HEK293 (cell line): Measurements from ENCODE around the gene VPS35L.

Source experiments
- CTCF ChIA-PET: fragments of 350-600 bp; formaldehyde crosslinking; extraction: SDS; loops from one replicate; lab custom pipeline; 2021; ENCODE audit warnings: antibody characterized with exemption; lab: Yijun Ruan, JAX
- POLR2A ChIA-PET: fragments of 300-600 bp; formaldehyde crosslinking; extraction: SDS; loops from one replicate; lab custom pipeline; 2020; ENCODE audit warnings: antibody characterized with exemption, inconsistent platforms; lab: Yijun Ruan, JAX
- H3K27ac ChIP-seq: fragments of 200-500 bp; sonication (Bioruptor generic); 2 replicates; pipeline ENCODE4 v1.5.1; 2014; ENCODE audit warnings: low read depth, low read length, control low read depth, inconsistent platforms; ENCODE audit errors: extremely low read depth
- H3K36me3 ChIP-seq, 2 experiments: fragments of 200-500 bp in 1 of 2; sonication (Bioruptor generic) in 1 of 2; 1 replicate in 1 of 2; 2 replicates in 1 of 2; pipeline ENCODE4 v1.5.1; 2014 to 2017; ENCODE audit warnings: inconsistent platforms in 2 of 2, low read length in 2 of 2; ENCODE audit not compliant: control insufficient read depth in 2 of 2, insufficient read depth in 1 of 2
- H3K4me1 ChIP-seq: fragments of 200-500 bp; sonication (Bioruptor generic); 2 replicates; pipeline ENCODE4 v1.5.1; 2014; ENCODE audit warnings: mild to moderate bottlenecking, low read length, inconsistent platforms; ENCODE audit not compliant: control insufficient read depth, insufficient read depth
- H3K4me3 ChIP-seq: 2 replicates; pipeline ENCODE4 v1.5.1; 2011; ENCODE audit warnings: low read depth, mild to moderate bottlenecking, control low read depth, low read length, moderate library complexity
- H3K9me3 ChIP-seq: fragments of 200-500 bp; sonication (Bioruptor generic); 2 replicates; pipeline ENCODE4 v1.5.1; 2014; ENCODE audit warnings: low read depth, low read length, inconsistent platforms; ENCODE audit not compliant: control insufficient read depth, insufficient read depth
- BCL11B ChIP-seq: fragments of 450-650 bp; formaldehyde crosslinking; IDR thresholded peaks from 2 replicates; pipeline ENCODE4 v1.5.1; 2016; ENCODE audit warnings: low read depth, missing biosample characterization, missing genetic modification characterization
- FEZF1 ChIP-seq: fragments of 450-650 bp; formaldehyde crosslinking; IDR thresholded peaks from 2 replicates; pipeline ENCODE4 v1.5.1; 2016; ENCODE audit warnings: missing biosample characterization, missing genetic modification characterization
- KLF10 ChIP-seq: fragments of 450-650 bp; IDR thresholded peaks from 2 replicates; pipeline ENCODE4 v1.5.1; 2018; ENCODE audit warnings: missing biosample characterization, mild to moderate bottlenecking, missing genetic modification characterization
- KLF7 ChIP-seq: fragments of 450-650 bp; formaldehyde crosslinking; IDR thresholded peaks from 2 replicates; pipeline ENCODE4 v1.5.1; 2016; ENCODE audit warnings: missing biosample characterization, missing genetic modification characterization, borderline replicate concordance
- OVOL3 ChIP-seq: fragments of 450-650 bp; formaldehyde crosslinking; IDR thresholded peaks from 2 replicates; pipeline ENCODE4 v1.5.1; 2016; ENCODE audit warnings: missing biosample characterization, missing genetic modification characterization
- SP3 ChIP-seq: fragments of 450-650 bp; formaldehyde crosslinking; IDR thresholded peaks from 2 replicates; pipeline ENCODE4 v1.5.1; 2016; ENCODE audit warnings: missing biosample characterization, missing genetic modification characterization
- ZNF10 ChIP-seq: fragments of 450-650 bp; formaldehyde crosslinking; IDR thresholded peaks from 2 replicates; pipeline ENCODE4 v1.5.1; 2017; ENCODE audit warnings: missing biosample characterization, missing genetic modification characterization
- ZNF121 ChIP-seq: fragments of 450-650 bp; formaldehyde crosslinking; IDR thresholded peaks from 2 replicates; pipeline ENCODE4 v1.5.1; 2016; ENCODE audit warnings: missing biosample characterization, missing genetic modification characterization
- ZNF133 ChIP-seq: fragments of 450-650 bp; formaldehyde crosslinking; IDR thresholded peaks from 2 replicates; pipeline ENCODE4 v1.5.1; 2016; ENCODE audit warnings: missing biosample characterization, missing genetic modification characterization
- ZNF174 ChIP-seq: fragments of 450-650 bp; formaldehyde crosslinking; IDR thresholded peaks from 2 replicates; pipeline ENCODE4 v1.5.0; 2017; ENCODE audit warnings: missing biosample characterization, mild to moderate bottlenecking, missing genetic modification characterization
- ZNF292 ChIP-seq: fragments of 450-650 bp; formaldehyde crosslinking; IDR thresholded peaks from 2 replicates; pipeline ENCODE4 v1.5.1; 2016; ENCODE audit warnings: low read depth, missing biosample characterization, missing genetic modification characterization, borderline replicate concordance
- ZNF416 ChIP-seq: fragments of 450-650 bp; formaldehyde crosslinking; IDR thresholded peaks from 2 replicates; pipeline ENCODE4 v1.5.1; 2016; ENCODE audit warnings: missing biosample characterization, missing genetic modification characterization
- ZNF473 ChIP-seq: fragments of 450-650 bp; formaldehyde crosslinking; IDR thresholded peaks from 2 replicates; pipeline ENCODE4 v1.5.1; 2017; ENCODE audit warnings: missing biosample characterization, missing genetic modification characterization
- ZNF510 ChIP-seq: fragments of 450-650 bp; formaldehyde crosslinking; IDR thresholded peaks from 2 replicates; pipeline ENCODE4 v1.5.1; 2018; ENCODE audit warnings: mild to moderate bottlenecking, missing genetic modification characterization, missing biosample characterization; ENCODE audit not compliant: insufficient replicate concordance
- ZNF521 ChIP-seq: fragments of 450-650 bp; formaldehyde crosslinking; IDR thresholded peaks from 2 replicates; pipeline ENCODE4 v1.5.1; 2017; ENCODE audit warnings: missing biosample characterization, mild to moderate bottlenecking, missing genetic modification characterization
- ZNF558 ChIP-seq: fragments of 450-650 bp; formaldehyde crosslinking; IDR thresholded peaks from 2 replicates; pipeline ENCODE4 v1.5.1; 2016; ENCODE audit warnings: missing biosample characterization, missing genetic modification characterization
- ZNF610 ChIP-seq: fragments of 450-650 bp; formaldehyde crosslinking; IDR thresholded peaks from 2 replicates; pipeline ENCODE4 v1.5.1; 2016; ENCODE audit warnings: missing biosample characterization, missing genetic modification characterization, borderline replicate concordance
- ZNF624 ChIP-seq: fragments of 450-650 bp; formaldehyde crosslinking; IDR thresholded peaks from 2 replicates; pipeline ENCODE4 v1.5.1; 2017; ENCODE audit warnings: missing biosample characterization, missing genetic modification characterization
- ZNF747 ChIP-seq: fragments of 450-650 bp; formaldehyde crosslinking; IDR thresholded peaks from 2 replicates; pipeline ENCODE4 v1.5.1; 2016; ENCODE audit warnings: missing biosample characterization, missing genetic modification characterization
- ZNF768 ChIP-seq: fragments of 450-650 bp; formaldehyde crosslinking; IDR thresholded peaks from 2 replicates; pipeline ENCODE4 v1.5.1; 2018; ENCODE audit warnings: missing biosample characterization, mild to moderate bottlenecking, missing genetic modification characterization
- ZNF777 ChIP-seq: fragments of 450-650 bp; formaldehyde crosslinking; IDR thresholded peaks from 2 replicates; pipeline ENCODE4 v1.5.1; 2017; ENCODE audit warnings: missing biosample characterization, missing genetic modification characterization, borderline replicate concordance
- ZNF830 ChIP-seq: fragments of 450-650 bp; IDR thresholded peaks from 2 replicates; pipeline ENCODE4 v1.5.0; 2018; ENCODE audit warnings: missing biosample characterization, missing genetic modification characterization, low read depth, mild to moderate bottlenecking, moderate library complexity
- TF ChIP-seq, protein P1 (sequence below): fragments of 450-650 bp; formaldehyde crosslinking; IDR thresholded peaks from 2 replicates; pipeline ENCODE4 v1.5.1; 2017; ENCODE audit warnings: missing biosample characterization, missing genetic modification characterization

The VPS35L gene

DNA sequence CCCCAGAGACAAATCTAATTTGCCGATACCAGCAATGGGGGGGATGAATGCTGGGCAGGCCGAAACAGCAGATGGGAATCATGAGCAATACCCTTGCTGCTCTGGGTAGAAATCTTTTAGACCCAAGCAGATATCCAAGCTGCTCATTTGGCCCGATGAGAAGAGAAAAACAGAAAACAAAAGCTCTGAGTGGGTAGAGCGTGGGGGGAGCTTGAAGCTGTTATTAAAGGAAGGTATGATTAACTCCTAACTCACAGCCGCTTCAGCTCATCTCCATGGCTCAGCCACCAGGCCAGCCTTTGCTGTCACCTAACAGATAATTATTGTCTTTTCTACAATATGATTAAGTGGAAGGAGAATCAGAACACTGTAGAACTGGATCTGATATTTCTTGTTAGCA, 58.3 kb downstream of the VPS35L start:
- POLR2A ChIA-PET = no interaction called here
- TF ChIP-seq ZNF768 (tag by site-specific recombination) = no peak
- no peak for TF ChIP-seq ZNF558 (tag by site-specific recombination)
- no peak for TF ChIP-seq ZNF121 (tag by site-specific recombination)
- TF ChIP-seq ZNF747 (tag by site-specific recombination) = no peak
- TF ChIP-seq ZNF174 = no peak
- no peak for TF ChIP-seq KLF10
- TF ChIP-seq FEZF1 = no peak
- no peak for TF ChIP-seq ZNF521 (tag by site-specific recombination)
- TF ChIP-seq OVOL3 (tag by site-specific recombination) = no peak
- no peak for TF ChIP-seq ZNF610
- no peak overlapping the region for H3K27ac ChIP-seq
- no peaks in the 10 kb centered on the region for H3K9me3 ChIP-seq
- H3K4me1 ChIP-seq = no peaks in the 10 kb centered on the region
- peaks cover 0 to 19% of the 10 kb centered on the region in 2 experiments; a peak in 2 of 3 replicates for H3K36me3 ChIP-seq
- CTCF ChIA-PET = interaction anchor here (0.7 to 1.4 kb wide), 2 partner anchors 89 to 285 kb away, joined by 3 to 4 read pairs; no protein-coding TSS in a partner anchor
- no peak overlapping the region for H3K4me3 ChIP-seq

- Histone ChIP-seq H3K4me3 (no peak overlapping the region), H3K9me3 (no peaks in the 10 kb centered on the region), H3K4me1 (no peaks in the 10 kb centered on the region), H3K36me3 (peaks cover 0 to 7% of the 10 kb centered on the region in 2 experiments; a peak in 2 of 3 replicates), H3K27ac (no peak overlapping the region)
- TF ChIP-seq ZNF777 (tag by site-specific recombination) = no peak
- no peak for TF ChIP-seq ZNF416
- TF ChIP-seq ZNF510 (tag by site-specific recombination) = no peak
- CTCF ChIA-PET = interaction anchor here (0.6 to 1.7 kb wide), 3 partner anchors 14 to 272 kb away, joined by 3 to 6 read pairs (median 5); no protein-coding TSS in a partner anchor
- POLR2A ChIA-PET = no interaction called here
Measured at GRCh38 chr16:19616241-19616640, 60.7 kb downstream of the VPS35L start.

GRCh38 chr16:19618876-19619275, 63.4 kb downstream of the VPS35L start:
- TF ChIP-seq ZNF624 (tag by site-specific recombination) (no peak), ZNF133 (tag by site-specific recombination) (no peak), ZNF10 (tag by site-specific recombination) (no peak), ZNF830 (tag by site-specific recombination) (no peak), SP3 (tag by site-specific recombination) (no peak), KLF7 (tag by site-specific recombination) (no peak), ZNF473 (tag by site-specific recombination) (no peak)
- Histone ChIP-seq H3K4me1 (no peaks in the 10 kb centered on the region), H3K36me3 (peaks cover 0 to 4% of the 10 kb centered on the region in 2 experiments; a peak in 1 of 3 replicates), H3K9me3 (no peaks in the 10 kb centered on the region), H3K27ac (no peak overlapping the region), H3K4me3 (no peak overlapping the region)
- POLR2A ChIA-PET = no interaction called here
- CTCF ChIA-PET = interaction anchor here (0.7 kb wide), 1 partner anchor 459 kb away, joined by 4 read pairs; no protein-coding TSS in a partner anchor

DNA sequence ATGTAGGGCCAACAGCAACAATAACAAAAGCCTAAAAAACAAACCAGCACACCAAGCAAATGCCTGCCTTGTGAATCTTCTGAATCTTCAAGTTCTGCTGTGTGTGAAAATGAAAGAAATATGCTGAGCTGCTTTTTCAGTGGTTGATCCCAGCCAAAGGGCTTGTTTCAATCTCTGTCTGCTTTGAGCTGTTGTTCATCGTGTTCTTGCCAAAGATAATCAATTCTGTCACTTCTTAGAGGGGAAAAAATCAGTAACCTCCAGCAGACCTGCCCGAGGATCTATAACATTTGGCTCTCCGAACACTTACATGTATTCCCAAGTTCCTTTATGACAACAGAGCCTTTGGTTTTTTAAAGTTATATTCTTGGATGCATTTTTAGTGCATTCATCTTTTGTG, 65.9 kb downstream of the VPS35L start:
- Histone ChIP-seq H3K9me3 (no peaks in the 10 kb centered on the region), H3K4me3 (no peak overlapping the region), H3K4me1 (no peaks in the 10 kb centered on the region), H3K27ac (no peak overlapping the region), H3K36me3 (peaks cover 0 to 4% of the 10 kb centered on the region in 2 experiments; a peak in 2 of 3 replicates)
- TF ChIP-seq, protein P1, sequence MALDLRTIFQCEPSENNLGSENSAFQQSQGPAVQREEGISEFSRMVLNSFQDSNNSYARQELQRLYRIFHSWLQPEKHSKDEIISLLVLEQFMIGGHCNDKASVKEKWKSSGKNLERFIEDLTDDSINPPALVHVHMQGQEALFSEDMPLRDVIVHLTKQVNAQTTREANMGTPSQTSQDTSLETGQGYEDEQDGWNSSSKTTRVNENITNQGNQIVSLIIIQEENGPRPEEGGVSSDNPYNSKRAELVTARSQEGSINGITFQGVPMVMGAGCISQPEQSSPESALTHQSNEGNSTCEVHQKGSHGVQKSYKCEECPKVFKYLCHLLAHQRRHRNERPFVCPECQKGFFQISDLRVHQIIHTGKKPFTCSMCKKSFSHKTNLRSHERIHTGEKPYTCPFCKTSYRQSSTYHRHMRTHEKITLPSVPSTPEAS (tag by site-specific recombination) = no peak
- TF ChIP-seq ZNF292 (tag by site-specific recombination) (no peak), BCL11B (tag by site-specific recombination) (no peak)
- POLR2A ChIA-PET = no interaction called here
- CTCF ChIA-PET = no interaction called here
